H1 (cell line): ENCODE data around the gene A3GALT2. TPM values are rescaled to one million over a fixed set of nuclear protein-coding genes. Genes with fewer than 3 reads are reported as not detected.

Experiments used
- CTCF ChIA-PET: fragments of 300-600 bp; sonication (Branson Sonifier 250); formaldehyde crosslinking; loops from one replicate; lab custom pipeline; 2021; ENCODE audit not compliant: partially characterized antibody; lab: Charles Lee
- POLR2A ChIA-PET: fragments of 300-600 bp; sonication (Branson Sonifier 250); formaldehyde crosslinking; loops from one replicate; lab custom pipeline; 2021; ENCODE audit warnings: inconsistent platforms; ENCODE audit not compliant: partially characterized antibody; lab: Charles Lee
- DNase-seq, 2 experiments: peaks; one replicate each; pipeline versions ENCODE4 v3.0.0 to v3.0.0-alpha.2; 2010 to 2022; ENCODE audit warnings: low spot score in 2 of 2, low read depth in 1 of 2, mixed read lengths in 1 of 2
- FAIRE-seq: peaks from 2 replicates; lab custom pipeline; 2011; peaks lifted over from hg19 to GRCh38; lab: Jason Lieb, UNC
- H2AFZ ChIP-seq: 2 replicates; pipeline ENCODE4 v1.8.1; 2012; ENCODE audit warnings: low read length, inconsistent platforms
- H2AK5ac ChIP-seq: 2 replicates; pipeline ENCODE4 v1.6.1; 2013; ENCODE audit warnings: low read depth, low read length
- H2BK120ac ChIP-seq: replicated peaks from 2 replicates; pipeline ENCODE3; 2013; ENCODE audit warnings: low read depth, low read length, inconsistent platforms
- H2BK12ac ChIP-seq: 2 replicates; pipeline ENCODE4 v1.6.1; 2013; ENCODE audit warnings: low read depth, low read length
- H2BK15ac ChIP-seq: 2 replicates; pipeline ENCODE4 v1.6.1; 2013; ENCODE audit warnings: low read length
- H2BK20ac ChIP-seq: 2 replicates; pipeline ENCODE4 v1.6.1; 2013; ENCODE audit warnings: low read length
- H2BK5ac ChIP-seq: 2 replicates; pipeline ENCODE4 v1.6.1; 2013; ENCODE audit warnings: low read depth, low read length
- H3K14ac ChIP-seq: 2 replicates; pipeline ENCODE4 v1.6.1; 2013; ENCODE audit warnings: inconsistent platforms; ENCODE audit not compliant: insufficient read length
- H3K18ac ChIP-seq: 2 replicates; pipeline ENCODE4 v1.6.1; 2013; ENCODE audit warnings: low read length; ENCODE audit errors: extremely low read depth
- H3K23ac ChIP-seq: 2 replicates; pipeline ENCODE4 v1.6.1; 2013; ENCODE audit warnings: inconsistent platforms; ENCODE audit not compliant: insufficient read length
- H3K23me2 ChIP-seq: 2 replicates; pipeline ENCODE4 v1.6.1; 2013; ENCODE audit warnings: low read depth, low read length
- H3K27ac ChIP-seq: 2 replicates; pipeline ENCODE4 v1.6.1; 2011; ENCODE audit warnings: low read depth, low read length, inconsistent platforms
- H3K27me3 ChIP-seq, 4 experiments: replicated peaks in 1 of 4; 1 replicate in 1 of 4; 2 replicates in 3 of 4; pipeline versions ENCODE4 v1.6.1 to v1.8.1; 2011 to 2013; ENCODE audit warnings: low read length in 3 of 4, mild to moderate bottlenecking in 3 of 4, inconsistent platforms in 2 of 4, mixed read lengths in 2 of 4, moderate library complexity in 1 of 4; ENCODE audit not compliant: control insufficient read depth in 3 of 4, insufficient read depth in 3 of 4; ENCODE audit errors: extremely low read depth in 1 of 4
- H3K36me3 ChIP-seq, 4 experiments: 2 replicates each; pipeline versions ENCODE4 v1.6.1 to v1.8.1; 2011 to 2013; ENCODE audit warnings: mild to moderate bottlenecking in 4 of 4, low read length in 3 of 4, moderate library complexity in 2 of 4, control low read depth in 1 of 4, inconsistent platforms in 1 of 4; ENCODE audit not compliant: insufficient read depth in 4 of 4, control insufficient read depth in 2 of 4
- H3K4ac ChIP-seq: replicated peaks from 2 replicates; pipeline ENCODE3; 2013; ENCODE audit warnings: low read length, low read depth, mixed read lengths, inconsistent platforms; ENCODE audit not compliant: insufficient read length
- H3K4me1 ChIP-seq, 4 experiments: replicated peaks in 1 of 4; 1 replicate in 1 of 4; 2 replicates in 3 of 4; pipeline versions ENCODE4 v1.6.1 to v1.8.1; 2011 to 2013; ENCODE audit warnings: low read length in 3 of 4, inconsistent platforms in 2 of 4, mixed read lengths in 1 of 4; ENCODE audit not compliant: insufficient read depth in 4 of 4, control insufficient read depth in 3 of 4
- H3K4me2 ChIP-seq, 2 experiments: 2 replicates each; pipeline versions ENCODE4 v1.6.1 to v1.8.1; 2011 to 2013; ENCODE audit warnings: low read depth in 2 of 2, low read length in 2 of 2, control low read depth in 1 of 2, inconsistent platforms in 1 of 2, mild to moderate bottlenecking in 1 of 2; ENCODE audit not compliant: insufficient read depth in 1 of 2
- H3K4me3 ChIP-seq, 4 experiments: fragments of 200-600, 300-600 bp in 1 of 4; sonication (generic), shearing (Covaris generic), sonication (Bioruptor Twin) in 1 of 4; 2 replicates each; pipeline versions ENCODE4 v1.5.1 to v1.8.1; 2011 to 2016; ENCODE audit warnings: low read length in 4 of 4, low read depth in 3 of 4, control low read depth in 2 of 4, inconsistent platforms in 2 of 4, mild to moderate bottlenecking in 2 of 4, mixed read lengths in 1 of 4, moderate library complexity in 1 of 4; ENCODE audit not compliant: insufficient read depth in 2 of 4; ENCODE audit errors: extremely low read depth in 1 of 4
- H3K56ac ChIP-seq: replicated peaks from 2 replicates; pipeline ENCODE3; 2013; ENCODE audit warnings: low read depth, mild to moderate bottlenecking, mixed read lengths, low read length, inconsistent platforms; ENCODE audit not compliant: insufficient read length
- H3K79me1 ChIP-seq: 2 replicates; pipeline ENCODE4 v1.6.1; 2013; ENCODE audit warnings: low read depth, low read length, control low read depth
- H3K79me2 ChIP-seq, 2 experiments: 2 replicates each; pipeline versions ENCODE4 v1.6.1 to v1.8.1; 2012 to 2013; ENCODE audit warnings: low read length in 2 of 2, mild to moderate bottlenecking in 2 of 2, inconsistent platforms in 1 of 2; ENCODE audit not compliant: insufficient read depth in 2 of 2, control insufficient read depth in 1 of 2
- H3K9ac ChIP-seq, 4 experiments: replicated peaks in 1 of 4; 1 replicate in 1 of 4; 2 replicates in 3 of 4; pipeline versions ENCODE4 v1.6.1 to v1.8.1; 2011 to 2013; ENCODE audit warnings: low read depth in 3 of 4, low read length in 3 of 4, control low read depth in 2 of 4, mild to moderate bottlenecking in 2 of 4, moderate library complexity in 2 of 4, inconsistent platforms in 1 of 4; ENCODE audit errors: extremely low read depth in 1 of 4
- H3K9me3 ChIP-seq, 2 experiments: 2 replicates each; pipeline versions ENCODE4 v1.6.1 to v1.8.1; 2012 to 2013; ENCODE audit warnings: mild to moderate bottlenecking in 2 of 2, moderate library complexity in 2 of 2, control low read depth in 1 of 2, inconsistent platforms in 1 of 2, low read depth in 1 of 2, low read length in 1 of 2, mixed read lengths in 1 of 2; ENCODE audit not compliant: insufficient read depth in 2 of 2
- H4K20me1 ChIP-seq, 2 experiments: replicated peaks in 1 of 2; 2 replicates each; pipeline versions ENCODE3 to v1.8.1; 2011 to 2013; ENCODE audit warnings: inconsistent platforms in 2 of 2, low read length in 2 of 2, mild to moderate bottlenecking in 1 of 2; ENCODE audit not compliant: insufficient read depth in 2 of 2, control insufficient read depth in 1 of 2
- H4K5ac ChIP-seq: 2 replicates; pipeline ENCODE4 v1.6.1; 2013; ENCODE audit warnings: low read length, low read depth, mixed read lengths, inconsistent platforms; ENCODE audit not compliant: insufficient read length
- H4K8ac ChIP-seq: 2 replicates; pipeline ENCODE4 v1.8.0; 2013; ENCODE audit warnings: mild to moderate bottlenecking, moderate library complexity, low read length, inconsistent platforms; ENCODE audit not compliant: insufficient read depth; ENCODE audit errors: extremely low read depth
- H4K91ac ChIP-seq: replicated peaks from 2 replicates; pipeline ENCODE3; 2013; ENCODE audit warnings: low read length, mixed read lengths, inconsistent platforms; ENCODE audit not compliant: insufficient read length
- BACH1 ChIP-seq: IDR thresholded peaks from 2 replicates; pipeline ENCODE4 v1.6.1; 2012; ENCODE audit warnings: low read length, improper control_type of control experiment
- FOSL1 ChIP-seq: IDR thresholded peaks from 2 replicates; pipeline ENCODE4 v1.6.1; 2011; ENCODE audit warnings: mild to moderate bottlenecking, low read depth, low read length, moderate library complexity; ENCODE audit not compliant: insufficient read depth
- GTF2F1 ChIP-seq: IDR thresholded peaks from 2 replicates; pipeline ENCODE4 v1.6.1; 2012; ENCODE audit warnings: low read depth, low read length, improper control_type of control experiment, borderline replicate concordance
- KDM5A ChIP-seq: fragments of 200-600 bp; IDR thresholded peaks from 2 replicates; pipeline ENCODE4 v1.7.1; 2012; ENCODE audit warnings: mild to moderate bottlenecking, low read length, inconsistent platforms, mixed read lengths
- NANOG ChIP-seq: IDR thresholded peaks from 2 replicates; pipeline ENCODE4 v1.6.1; 2011; ENCODE audit warnings: low read length, low read depth, mild to moderate bottlenecking, inconsistent platforms; ENCODE audit not compliant: insufficient read depth, poor library complexity, severe bottlenecking
- POLR2A ChIP-seq, 2 experiments: IDR thresholded peaks; 1 replicate in 1 of 2; 2 replicates in 1 of 2; pipeline ENCODE4 v1.6.1; 2011; ENCODE audit warnings: low read depth in 2 of 2, low read length in 2 of 2, mild to moderate bottlenecking in 2 of 2; ENCODE audit errors: control extremely low read depth in 1 of 2
- RAD21 ChIP-seq, 2 experiments: IDR thresholded peaks in 1 of 2; conservative IDR thresholded peaks in 1 of 2; 2 replicates each; pipeline ENCODE4 v1.6.1; 2011; ENCODE audit warnings: low read depth in 2 of 2, low read length in 2 of 2, improper control_type of control experiment in 1 of 2, inconsistent platforms in 1 of 2, mild to moderate bottlenecking in 1 of 2, moderate library complexity in 1 of 2
- SAP30 ChIP-seq: fragments of 300-600 bp; sonication (generic); IDR thresholded peaks from 2 replicates; pipeline ENCODE4 v1.7.1; 2012; ENCODE audit warnings: low read length, moderate library complexity, mild to moderate bottlenecking, inconsistent platforms; ENCODE audit not compliant: insufficient read depth, insufficient replicate concordance
- SIN3A ChIP-seq, 2 experiments: IDR thresholded peaks in 1 of 2; conservative IDR thresholded peaks in 1 of 2; 2 replicates each; pipeline ENCODE4 v1.6.1; 2011 to 2012; ENCODE audit warnings: low read length in 2 of 2, improper control_type of control experiment in 1 of 2, low read depth in 1 of 2, mild to moderate bottlenecking in 1 of 2
- SUZ12 ChIP-seq: fragments of 200-600 bp; sonication (generic); IDR thresholded peaks from 2 replicates; pipeline ENCODE4 v1.6.1; 2012; ENCODE audit warnings: mild to moderate bottlenecking, inconsistent platforms, low read length, moderate library complexity, mixed read lengths
- TAF1 ChIP-seq: IDR thresholded peaks from 2 replicates; pipeline ENCODE4 v1.6.1; 2011; ENCODE audit warnings: mild to moderate bottlenecking, low read depth, low read length
- TAF7 ChIP-seq: optimal IDR thresholded peaks from 2 replicates; pipeline ENCODE3; 2011; ENCODE audit warnings: low read depth, mild to moderate bottlenecking, inconsistent platforms, low read length, moderate library complexity, borderline replicate concordance
- TBP ChIP-seq: IDR thresholded peaks from 2 replicates; pipeline ENCODE4 v1.6.1; 2011; ENCODE audit warnings: low read depth, low read length, improper control_type of control experiment
- TCF12 ChIP-seq: IDR thresholded peaks from 2 replicates; pipeline ENCODE4 v1.6.1; 2011; ENCODE audit warnings: low read depth, mild to moderate bottlenecking, low read length
- WGBS, 2 experiments: shearing (Covaris generic) in 1 of 2; methylation state at CpG; one replicate each; pipeline versions ENCODE4 v1.1.6 to v1.1.7; 2013 to 2015; ENCODE audit warnings: low lambda C conversion rate in 2 of 2, mixed read lengths in 2 of 2, inconsistent platforms in 1 of 2, low coverage in 1 of 2, missing lambda C conversion rate in 1 of 2; ENCODE audit not compliant: insufficient replicate concordance in 2 of 2, insufficient coverage in 1 of 2, insufficient read length in 1 of 2; ENCODE audit errors: extremely low coverage in 1 of 2, missing lambda C conversion rate in 1 of 2; 5-methylcytosine and 5-hydroxymethylcytosine counted together
- polyA plus RNA-seq, 7 experiments: library from polyadenylated mRNA; depleted of rRNA in 3 of 7; stranded (reverse) in 5 of 7; unstranded in 2 of 7; fragments of >200 nt in 5 of 7; fragments of 200-250 nt in 2 of 7; gene quantifications; 1 replicate in 5 of 7; 2 replicates in 1 of 7; 4 replicates in 1 of 7; pipeline versions ENCODE4 v1.2.1 to v1.2.3, GENCODE V29; 2011 to 2013; ENCODE audit warnings: missing spikeins in 2 of 7, mixed read lengths in 2 of 7
- total RNA-seq: library from RNA; stranded (reverse); fragmentation: NEBNext Ultra II Directional; extraction: Animal tissue kit (Norgen Biotek cat#: 25700); gene quantifications from 2 replicates; pipeline ENCODE4 v1.2.1, GENCODE V29; 2021

Gene A3GALT2
- total and polyA plus RNA-seq, 2 of the 8 experiments (the other 6 are each of a cell fraction or from before 2014, with no cell fraction given): not detected

DNA sequence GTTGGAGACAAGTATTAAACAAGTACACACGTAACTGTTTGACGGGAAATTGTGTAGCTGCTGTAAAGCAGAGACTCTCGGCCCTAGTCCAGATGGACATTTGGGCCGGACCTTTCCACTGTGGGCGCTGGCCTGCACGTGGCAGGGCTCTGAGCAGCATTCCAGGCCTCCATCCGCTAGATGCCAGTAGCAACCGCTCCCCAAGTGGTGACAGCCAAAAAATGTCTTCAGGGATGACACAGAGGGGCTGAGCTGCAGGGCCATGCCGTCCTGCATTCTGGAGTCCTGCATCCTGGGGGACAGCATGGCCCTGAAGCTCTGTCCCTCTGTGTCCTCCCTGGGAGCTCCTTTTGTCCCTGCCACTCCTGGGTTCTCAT, 24.8 kb downstream of the A3GALT2 start:
- POLR2A ChIA-PET: no interaction called here

More for the DNA sequence above, 24.8 kb downstream of the A3GALT2 start:
- Histone ChIP-seq H3K56ac (no peak overlapping the region), H4K91ac (no peak overlapping the region), H3K9me3 (no peaks in the 10 kb centered on the region), H3K23ac (no peak overlapping the region), H3K79me1 (0 out of 2 replicates have a peak, but pooled peaks cover 3% of the 10 kb centered on the region), H2BK20ac (no peak overlapping the region), H2AK5ac (no peak overlapping the region), H3K18ac (no peak overlapping the region), H3K23me2 (no peaks in the 10 kb centered on the region), H2AFZ (no peak overlapping the region), H4K20me1 (peaks cover 2 to 8% of the 10 kb centered on the region in 2 experiments), H3K4me1 (peaks cover 0 to 8% (median 0%) of the 10 kb centered on the region in 4 experiments; a peak in 3 of 7 replicates), H3K4me3 (no peak overlapping the region), H3K9ac (no peak overlapping the region), H3K4me2 (no peak overlapping the region), H4K8ac (no peak overlapping the region), H2BK15ac (no peak overlapping the region), H3K79me2 (no peaks in the 10 kb centered on the region), H3K36me3 (peaks cover 0 to 12% (median 6%) of the 10 kb centered on the region in 4 experiments; a peak in 6 of 8 replicates), H3K14ac (no peak overlapping the region), H3K27me3 (no peaks in the 10 kb centered on the region), H2BK12ac (no peak overlapping the region), H2BK5ac (no peak overlapping the region), H2BK120ac (no peak overlapping the region), H4K5ac (no peak overlapping the region), H3K27ac (no peak overlapping the region), H3K4ac (no peak overlapping the region)
- FAIRE-seq: no peak
- WGBS, 2 experiments: 89% methylated on average over 9 of the region's 9 CpGs; no CpG with 5 or more reads in 1 of the 2 experiments
- TF ChIP-seq SIN3A (conservative IDR thresholded peaks at IDR 0.05 in 1 of 2, IDR thresholded peaks at IDR 0.05 in 1 of 2; ENCODE audit: low read depth in 1 of 2, low read length in 2 of 2) (no peak), SUZ12 (no peak), TBP (no peak), TAF1 (no peak), TAF7 (no peak), GTF2F1 (no peak), POLR2A (IDR thresholded peaks at IDR 0.05; ENCODE audit: control extremely low read depth in 1 of 2, low read depth in 2 of 2, low read length in 2 of 2) (no peak), RAD21 (IDR thresholded peaks at IDR 0.05 in 1 of 2, conservative IDR thresholded peaks at IDR 0.05 in 1 of 2; ENCODE audit: low read depth in 2 of 2, low read length in 2 of 2) (no peak), SAP30 (no peak), KDM5A (no peak), TCF12 (no peak), FOSL1 (no peak), BACH1 (no peak), NANOG (no peak)
- DNase-seq: no peak
- CTCF ChIA-PET: interaction anchor here (0.7 to 7.8 kb wide), 55 partner anchors 9 to 401 kb away, joined by 3 to 180 read pairs (median 6); partner anchors contain the start of genes A3GALT2 and ZSCAN20
